Measurements from ENCODE around the gene NDUFC1. TPM values are rescaled to one million over a fixed set of nuclear protein-coding genes. Genes with fewer than 3 reads are reported as not detected.

The NDUFC1 gene
- total and polyA plus RNA-seq, 2 donors (not counting 1 experiment from before 2014, with no cell fraction given): 16.9 to 19.1 TPM

DNA sequence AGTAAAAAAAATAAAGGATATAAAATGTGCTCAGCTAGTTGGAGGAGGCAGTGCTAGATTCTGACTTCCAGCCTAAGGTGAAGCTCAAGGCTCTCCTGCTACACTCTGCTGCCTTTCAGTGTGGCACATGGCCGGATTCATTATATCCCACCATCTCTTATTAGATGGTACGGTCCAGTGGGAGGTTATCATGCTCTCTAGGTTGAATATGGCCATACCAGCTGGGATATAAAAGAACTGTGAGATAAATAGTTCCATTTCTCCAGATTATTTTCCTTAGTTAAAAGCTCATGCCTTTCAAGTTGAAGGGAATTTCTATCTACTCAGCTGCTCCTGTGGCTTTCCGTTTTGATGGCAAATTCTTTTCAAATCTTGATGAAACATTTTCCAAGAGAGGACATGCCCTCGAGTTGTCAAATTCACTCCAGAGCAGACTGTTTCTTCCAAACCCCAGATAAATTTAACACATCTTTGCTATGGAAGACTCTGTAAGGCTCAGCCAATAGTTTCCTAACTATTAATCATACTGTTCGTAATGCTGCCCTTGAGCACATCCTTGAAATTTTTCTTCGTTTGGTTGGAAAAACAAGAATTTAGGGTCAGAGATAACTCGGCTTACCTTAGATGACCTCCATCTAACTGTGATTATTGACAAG, 20.1 kb downstream of the NDUFC1 start:
- no peak overlapping the region for H3K4me3 Mint-ChIP-seq
- H3K9me3 Mint-ChIP-seq (ENCODE audit: insufficient read depth): peaks cover 6% of the 10 kb centered on the region
- WGBS (ENCODE audit: insufficient coverage): 100% methylated on average over 2 of the region's 7 CpGs
- Histone ChIP-seq H3K9me3 (ENCODE audit: control extremely low read depth in 1 of 3, control insufficient read depth in 2 of 3, insufficient read depth in 1 of 3, low read length in 2 of 3) (peaks cover 0 to 14% (median 7%) of the 10 kb centered on the region in 3 donors), H3K36me3 (replicated peaks in 1 of 2; ENCODE audit: control extremely low read depth in 1 of 2, control insufficient read depth in 1 of 2, extremely low read depth in 1 of 2, insufficient read depth in 2 of 2, low read length in 1 of 2) (peaks cover 0 to under 1% of the 10 kb centered on the region in 2 experiments), H3K9ac (ENCODE audit: low read length) (no peak overlapping the region), H2AFZ (ENCODE audit: insufficient read depth, low read depth, low read length, poor library complexity, severe bottlenecking) (no peak overlapping the region), H3K27ac (ENCODE audit: low read length in 2 of 2) (no peak overlapping the region), H3K27me3 (replicated peaks in 1 of 4; ENCODE audit: control extremely low read depth in 1 of 4, control insufficient read depth in 3 of 4, insufficient read depth in 4 of 4, low read length in 3 of 4) (peaks cover 0 to 29% (median 24%) of the 10 kb centered on the region in 4 experiments), H3K79me2 (ENCODE audit: control insufficient read depth, insufficient read depth, low read length) (no peaks in the 10 kb centered on the region), H3K4me1 (ENCODE audit: control insufficient read depth in 2 of 2, insufficient read depth in 2 of 2, low read length in 2 of 2) (peaks cover 17 to 19% of the 10 kb centered on the region in 2 donors), H4K20me1 (ENCODE audit: control insufficient read depth, insufficient read depth, low read length, poor library complexity, severe bottlenecking) (no peaks in the 10 kb centered on the region), H3K4me2 (replicated peaks; ENCODE audit: low read depth, low read length, poor library complexity, severe bottlenecking) (no peak overlapping the region), H3K4me3 (ENCODE audit: control extremely low read depth in 1 of 5, extremely low read depth in 1 of 5, insufficient read depth in 1 of 5, low read depth in 2 of 5, low read length in 4 of 5) (no peak overlapping the region)
- POLR2A ChIA-PET: no interaction called here
- H3K27me3 Mint-ChIP-seq: peaks cover 29% of the 10 kb centered on the region
- peaks cover 18% of the 10 kb centered on the region for H3K4me1 Mint-ChIP-seq
- DNase-seq: no peak
- ATAC-seq (ENCODE audit: low read depth): no peak
- no peak overlapping the region for H3K27ac Mint-ChIP-seq
- TF ChIP-seq EZH2 (IDR thresholded peaks at IDR 0.05; ENCODE audit: borderline replicate concordance, insufficient read depth, low read depth, low read length, poor library complexity, severe bottlenecking): no peak
- TF ChIP-seq, protein P1, sequence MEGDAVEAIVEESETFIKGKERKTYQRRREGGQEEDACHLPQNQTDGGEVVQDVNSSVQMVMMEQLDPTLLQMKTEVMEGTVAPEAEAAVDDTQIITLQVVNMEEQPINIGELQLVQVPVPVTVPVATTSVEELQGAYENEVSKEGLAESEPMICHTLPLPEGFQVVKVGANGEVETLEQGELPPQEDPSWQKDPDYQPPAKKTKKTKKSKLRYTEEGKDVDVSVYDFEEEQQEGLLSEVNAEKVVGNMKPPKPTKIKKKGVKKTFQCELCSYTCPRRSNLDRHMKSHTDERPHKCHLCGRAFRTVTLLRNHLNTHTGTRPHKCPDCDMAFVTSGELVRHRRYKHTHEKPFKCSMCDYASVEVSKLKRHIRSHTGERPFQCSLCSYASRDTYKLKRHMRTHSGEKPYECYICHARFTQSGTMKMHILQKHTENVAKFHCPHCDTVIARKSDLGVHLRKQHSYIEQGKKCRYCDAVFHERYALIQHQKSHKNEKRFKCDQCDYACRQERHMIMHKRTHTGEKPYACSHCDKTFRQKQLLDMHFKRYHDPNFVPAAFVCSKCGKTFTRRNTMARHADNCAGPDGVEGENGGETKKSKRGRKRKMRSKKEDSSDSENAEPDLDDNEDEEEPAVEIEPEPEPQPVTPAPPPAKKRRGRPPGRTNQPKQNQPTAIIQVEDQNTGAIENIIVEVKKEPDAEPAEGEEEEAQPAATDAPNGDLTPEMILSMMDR (IDR thresholded peaks at IDR 0.05): no peak
- intact Hi-C loops (cut with micrococcal nuclease): no loop called here
- CTCF ChIA-PET: interaction anchor here (0.6 to 5.2 kb wide), 6 partner anchors 10 to 1326 kb away, joined by 3 to 25 read pairs (median 4); no protein-coding TSS in a partner anchor
